Urinary bladder (tissue), 4 donors: ENCODE measurements around the gene SYN1. TPM values are rescaled to one million over a fixed set of nuclear protein-coding genes. Genes with fewer than 3 reads are reported as not detected.

Source experiments
- DNase-seq: peaks from one replicate; pipeline ENCODE4 v3.0.0-alpha.2; 2015; ENCODE audit errors: extremely low spot score
- H3K27ac ChIP-seq: one replicate; pipeline ENCODE4 v1.5.1; 2013; ENCODE audit warnings: low read depth, mild to moderate bottlenecking, moderate library complexity
- H3K36me3 ChIP-seq: one replicate; pipeline ENCODE4 v1.6.1; 2013; ENCODE audit warnings: mild to moderate bottlenecking, moderate library complexity; ENCODE audit not compliant: insufficient read depth
- H3K4me1 ChIP-seq: one replicate; pipeline ENCODE4 v1.6.1; 2013; ENCODE audit warnings: mild to moderate bottlenecking, moderate library complexity; ENCODE audit not compliant: insufficient read depth
- H3K4me3 ChIP-seq: one replicate; pipeline ENCODE4 v1.5.1; 2013; ENCODE audit warnings: low read depth, low read length
- WGBS: extraction: QIAGEN DNeasy Blood & Tissue Kit; methylation state at CpG from one replicate; pipeline ENCODE4 v1.1.7; 2013; 5-methylcytosine and 5-hydroxymethylcytosine counted together
- polyA plus RNA-seq: library from polyadenylated mRNA; stranded (reverse); fragments of 200-250 nt; gene quantifications from one replicate; pipeline ENCODE4 v1.2.3, GENCODE V29; 2013
- total RNA-seq: library from RNA; depleted of rRNA; stranded (reverse); fragments of >200 nt; gene quantifications from one replicate; pipeline ENCODE4 v1.2.3, GENCODE V29; 2014
- donor health status: healthy with polysubstance abuse.
- donor health status: healthy.

Gene SYN1
- total and polyA plus RNA-seq, 2 donors, result 0.63 to 2.0 TPM

DNA sequence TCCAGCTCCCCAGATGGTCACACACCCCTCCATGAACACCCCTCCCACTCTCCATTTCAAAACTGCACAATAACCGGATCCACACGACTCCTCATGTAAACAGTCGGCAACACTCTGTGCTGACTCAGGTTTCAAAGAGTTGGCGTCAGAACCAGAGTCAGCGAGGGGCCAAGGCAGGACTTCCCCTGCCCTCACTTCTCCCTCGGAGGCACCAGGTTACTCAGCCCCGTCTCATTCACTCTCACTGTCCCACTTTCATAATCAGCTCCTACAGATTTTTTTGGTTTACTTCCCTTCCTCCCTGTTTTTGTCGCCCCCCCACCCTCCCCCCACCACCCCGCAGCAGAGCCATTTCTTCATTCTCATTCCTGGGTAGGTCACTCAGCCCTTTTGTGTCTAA is 40.1 kb downstream of the SYN1 start:
- H3K4me3 ChIP-seq, result no peak overlapping the region
- H3K27ac ChIP-seq, result no peak overlapping the region
- no peak for DNase-seq
- no peaks in the 10 kb centered on the region for H3K4me1 ChIP-seq
- WGBS, result 44% methylated on average over 9 of the region's 9 CpGs
- no peaks in the 10 kb centered on the region for H3K36me3 ChIP-seq

DNA sequence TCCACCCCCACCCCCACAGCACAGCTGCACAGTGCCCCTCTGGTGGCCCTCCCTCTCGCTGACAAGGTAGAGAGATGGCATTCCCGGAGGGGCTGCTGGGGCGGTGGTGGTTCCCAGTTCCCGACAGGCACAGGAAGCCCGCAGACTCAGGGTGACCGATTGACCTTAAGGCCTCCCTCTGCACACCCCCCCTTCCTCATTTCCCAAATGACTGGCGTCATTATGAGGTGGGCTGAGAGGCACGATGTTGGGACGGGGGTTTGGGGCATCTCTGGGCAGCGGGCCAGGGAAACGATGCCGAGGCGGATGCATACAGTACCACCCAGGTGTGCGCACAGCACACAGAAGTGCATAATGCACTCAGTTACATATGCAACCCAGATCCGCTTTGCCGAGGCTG is 41.0 kb downstream of the SYN1 start:
- H3K27ac ChIP-seq, result no peak overlapping the region
- H3K4me1 ChIP-seq, result no peaks in the 10 kb centered on the region
- H3K36me3 ChIP-seq, result no peaks in the 10 kb centered on the region
- DNase-seq, result no peak
- 31% methylated on average over 16 of the region's 16 CpGs for WGBS
- no peak overlapping the region for H3K4me3 ChIP-seq

DNA sequence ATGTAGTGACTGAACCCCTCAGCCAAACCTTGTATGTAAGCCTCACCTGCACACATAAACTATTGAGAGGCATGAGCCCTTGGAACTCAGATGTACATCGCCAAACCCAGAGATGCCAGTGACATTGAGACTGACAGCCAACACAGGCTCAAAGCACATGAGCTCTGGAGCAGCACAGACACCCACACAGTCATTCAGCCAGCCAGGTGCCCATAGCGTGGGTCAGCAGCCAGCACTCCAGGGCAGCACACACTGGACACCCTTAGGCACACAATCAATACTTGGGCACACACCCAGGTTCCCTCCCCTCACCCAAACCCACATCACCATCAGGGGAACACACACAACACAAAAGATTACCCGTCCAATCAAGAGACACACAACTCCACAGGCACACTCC is 41.8 kb downstream of the SYN1 start:
- H3K27ac ChIP-seq, result no peak overlapping the region
- no peak overlapping the region for H3K4me3 ChIP-seq
- no peaks in the 10 kb centered on the region for H3K36me3 ChIP-seq
- no peaks in the 10 kb centered on the region for H3K4me1 ChIP-seq
- WGBS, result 67% methylated on average over 3 of the region's 3 CpGs
- no peak for DNase-seq

DNA sequence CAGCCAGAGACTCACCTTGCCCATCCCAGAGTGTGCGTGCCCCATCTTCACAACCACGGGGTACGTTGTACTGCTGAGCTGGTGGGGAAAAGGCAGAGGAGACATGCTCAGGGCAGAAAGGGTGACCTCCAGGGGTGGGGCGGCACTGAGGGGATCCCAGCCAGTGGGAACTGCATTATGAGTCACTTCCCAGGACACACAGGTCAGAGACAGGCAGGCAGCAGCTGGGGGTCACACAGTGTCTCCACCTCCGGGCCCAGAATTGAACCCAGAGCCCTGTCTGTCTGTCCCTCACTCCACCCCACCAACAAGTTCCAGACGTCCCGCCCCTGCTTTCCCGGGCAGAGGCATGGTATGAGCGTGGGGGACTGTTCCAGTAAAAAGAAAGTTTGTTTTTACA is 42.2 kb downstream of the SYN1 start:
- Histone ChIP-seq H3K36me3 (no peaks in the 10 kb centered on the region), H3K4me1 (no peaks in the 10 kb centered on the region), H3K4me3 (no peak overlapping the region), H3K27ac (no peak overlapping the region)
- DNase-seq, result no peak
- WGBS, result 40% methylated on average over 9 of the region's 9 CpGs

DNA sequence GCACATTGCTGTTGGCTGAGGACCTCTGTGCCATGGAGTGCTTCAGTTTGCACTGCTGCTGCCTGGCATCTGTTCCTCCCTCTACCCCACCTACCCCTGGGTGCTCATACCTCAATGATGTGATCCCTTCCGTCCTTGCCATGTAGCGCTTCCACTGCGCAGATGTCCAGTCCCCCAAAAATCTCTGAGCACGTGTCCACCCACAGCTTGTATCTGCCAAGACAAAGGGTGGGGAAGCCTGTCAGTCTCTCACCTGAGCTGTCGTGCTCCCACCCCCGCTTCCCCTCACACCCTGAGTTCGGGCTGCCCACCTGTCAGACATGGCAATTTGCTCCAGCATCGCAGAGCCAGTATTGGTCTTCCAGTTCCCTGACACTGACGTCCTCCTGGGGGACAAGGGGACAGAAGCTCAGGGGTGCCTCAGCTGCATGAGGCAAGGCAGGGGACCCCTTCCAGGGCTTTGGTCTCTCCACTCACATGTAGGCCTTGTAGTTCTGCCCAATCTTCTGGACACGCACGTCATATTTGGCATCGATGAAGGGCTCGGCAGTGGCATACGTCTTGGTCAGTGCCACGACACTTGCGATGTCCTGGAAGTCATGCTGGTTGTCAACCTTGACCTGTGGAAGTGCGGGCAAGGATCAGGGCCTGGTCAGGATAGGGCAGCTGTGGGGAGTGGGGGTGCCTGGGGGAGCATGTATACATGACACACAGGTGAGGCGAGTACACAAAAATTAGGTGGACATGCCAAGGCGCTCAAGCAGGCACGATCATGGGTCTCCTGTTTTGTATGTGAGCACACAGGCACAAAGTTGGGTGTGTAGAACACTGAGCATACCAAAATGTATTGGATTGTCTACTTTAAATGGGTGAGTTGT is 43.4 kb downstream of the SYN1 start:
- Histone ChIP-seq H3K36me3 (no peaks in the 10 kb centered on the region), H3K4me3 (no peak overlapping the region), H3K27ac (no peak overlapping the region), H3K4me1 (no peaks in the 10 kb centered on the region)
- DNase-seq, result no peak
- WGBS, result 93% methylated on average over 20 of the region's 20 CpGs

DNA sequence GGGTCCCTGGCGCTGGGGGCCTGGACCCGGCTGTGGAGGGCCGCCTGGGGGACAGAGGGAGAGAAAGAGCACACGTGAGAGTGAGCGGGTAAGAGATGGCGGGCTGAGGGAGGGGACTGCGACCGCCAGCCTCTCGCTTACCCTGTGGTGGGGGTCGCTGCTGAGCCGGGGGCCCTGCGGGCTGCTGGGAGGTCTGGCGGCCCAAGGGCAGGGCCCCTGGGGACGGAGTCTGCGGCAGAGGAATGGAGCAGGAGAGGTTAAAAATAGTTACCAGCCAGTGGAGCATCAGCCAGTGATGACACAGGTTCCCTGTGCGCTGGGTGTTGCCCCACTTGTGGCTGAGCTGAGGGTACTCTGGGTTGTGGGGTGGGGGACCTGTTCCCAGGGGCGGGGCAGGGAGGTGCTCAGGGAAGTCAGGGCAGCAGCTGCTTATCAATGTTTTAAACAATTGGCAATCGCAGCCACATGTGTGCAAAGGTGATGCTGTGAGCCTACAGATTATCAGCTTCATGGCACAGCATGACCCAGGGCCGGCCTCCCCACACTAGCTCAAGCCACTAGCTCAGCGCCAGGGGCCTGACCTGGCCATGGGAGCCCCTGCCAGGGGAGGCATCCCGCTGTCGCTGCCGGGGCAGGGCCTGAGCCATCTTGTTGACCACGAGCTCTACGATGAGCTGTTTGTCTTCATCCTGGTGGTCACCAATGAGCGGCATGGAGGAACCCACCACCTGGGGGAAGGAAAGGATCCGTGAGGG is 44.9 kb downstream of the SYN1 start:
- Histone ChIP-seq H3K27ac (no peak overlapping the region), H3K4me1 (no peaks in the 10 kb centered on the region), H3K36me3 (no peaks in the 10 kb centered on the region), H3K4me3 (peak overlapping the region; percentile 44)
- WGBS, result 45% methylated on average over 27 of the region's 27 CpGs
- DNase-seq, result no peak

DNA sequence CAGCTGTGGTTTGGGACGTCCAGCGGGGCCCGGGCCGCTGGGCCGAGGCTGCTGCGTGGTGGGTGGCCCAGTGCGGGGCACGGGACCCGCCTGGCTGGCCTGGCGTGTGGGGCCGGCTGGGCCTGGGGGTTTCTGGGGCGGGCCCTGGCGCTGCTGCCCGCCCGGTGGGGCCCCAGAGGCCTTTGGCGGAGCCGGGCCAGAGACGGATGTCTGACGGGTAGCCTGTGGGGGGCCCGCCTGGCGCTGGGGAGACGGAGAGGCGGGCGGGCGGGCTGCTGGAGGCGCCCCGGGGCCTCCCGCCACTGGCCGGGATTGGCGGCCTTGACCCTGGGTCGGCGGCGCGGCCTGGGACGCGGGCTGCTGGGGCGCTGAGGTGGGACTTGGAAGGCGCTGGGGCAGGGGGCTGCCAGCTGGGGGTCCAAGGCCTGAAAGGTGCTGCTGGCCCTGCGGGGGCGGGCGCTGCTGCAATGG is 45.5 kb downstream of the SYN1 start:
- no peak for DNase-seq
- 5% methylated on average over 36 of the region's 41 CpGs for WGBS
- peak overlapping the region; percentile 58 for H3K27ac ChIP-seq
- H3K36me3 ChIP-seq, result no peaks in the 10 kb centered on the region
- H3K4me3 ChIP-seq, result peak overlapping the region; percentile 44
- no peaks in the 10 kb centered on the region for H3K4me1 ChIP-seq

DNA sequence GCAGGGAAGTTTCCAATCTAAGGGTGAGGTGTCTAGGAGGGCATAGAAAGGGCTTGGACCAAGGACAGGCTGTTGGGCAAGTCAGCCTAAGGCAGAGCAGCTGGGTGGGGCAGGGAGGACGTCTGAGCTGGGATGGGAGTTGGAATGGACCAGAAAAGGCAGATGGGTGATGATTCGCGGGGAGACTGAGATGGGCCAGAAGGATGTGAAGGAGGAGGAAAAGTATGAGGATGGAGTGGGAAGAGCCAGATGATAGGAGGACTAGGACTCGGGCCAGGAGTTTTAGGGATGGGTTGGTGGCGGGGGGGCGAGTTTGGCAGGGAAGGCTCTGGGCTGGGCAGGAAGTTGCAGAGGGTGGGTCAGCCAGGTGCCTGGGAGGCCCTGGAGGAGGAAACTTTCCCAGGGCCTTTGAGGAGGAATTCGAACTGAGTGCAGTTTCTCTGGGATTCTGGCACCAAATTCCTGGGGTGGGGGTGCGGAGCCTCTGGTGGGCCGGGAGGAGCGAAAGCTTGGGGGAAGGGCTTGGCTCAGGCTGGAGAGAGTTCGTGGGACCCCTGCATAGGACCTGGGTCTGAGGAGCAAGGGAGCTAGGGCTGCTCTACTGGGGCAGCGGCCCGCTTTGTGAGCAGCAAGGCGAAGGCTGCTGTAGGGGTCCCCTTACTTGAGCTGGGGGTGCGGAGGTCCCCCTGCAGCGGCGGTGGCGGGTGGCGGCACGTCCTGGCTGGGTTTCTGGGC is 46.1 kb downstream of the SYN1 start:
- Histone ChIP-seq H3K27ac (peak overlapping the region; percentile 58), H3K36me3 (no peaks in the 10 kb centered on the region), H3K4me3 (peak overlapping the region; percentile 44), H3K4me1 (no peaks in the 10 kb centered on the region)
- whole genome bisulfite sequencing, result 9% methylated on average over 20 of the region's 20 CpGs
- no peak for DNase-seq

DNA sequence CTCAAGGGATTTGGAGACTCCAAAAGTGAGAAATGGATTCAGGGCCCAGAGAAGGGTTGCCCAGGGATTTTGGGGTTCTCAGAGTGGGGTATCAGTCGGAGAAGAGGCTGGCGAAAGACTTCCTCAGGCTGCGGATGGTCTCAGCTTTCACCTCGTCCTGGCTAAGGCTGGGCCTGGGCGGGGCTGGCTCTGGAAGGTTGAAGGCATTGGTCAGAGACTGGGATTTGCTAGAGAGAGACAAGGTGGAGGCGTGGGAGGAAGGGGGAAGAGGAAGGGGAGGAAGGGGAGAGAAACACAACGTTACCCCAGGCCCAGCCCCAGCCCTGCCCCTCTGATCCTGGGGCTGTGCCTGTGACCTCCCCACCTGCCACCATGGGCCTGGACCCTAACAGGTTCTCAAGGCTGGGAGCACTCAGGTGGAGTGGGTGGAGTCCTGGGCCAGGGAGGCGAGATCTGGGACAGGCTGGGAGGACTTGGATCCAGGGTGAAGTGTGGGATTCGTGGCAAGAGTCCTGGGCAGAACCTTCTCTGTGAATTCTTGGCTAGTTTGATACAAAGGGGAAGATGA is 46.8 kb downstream of the SYN1 start:
- no peaks in the 10 kb centered on the region for H3K4me1 ChIP-seq
- no peak overlapping the region for H3K4me3 ChIP-seq
- 67% methylated on average over 9 of the region's 9 CpGs for WGBS
- DNase-seq, result no peak
- peak overlapping the region; percentile 29 for H3K27ac ChIP-seq
- no peaks in the 10 kb centered on the region for H3K36me3 ChIP-seq

DNA sequence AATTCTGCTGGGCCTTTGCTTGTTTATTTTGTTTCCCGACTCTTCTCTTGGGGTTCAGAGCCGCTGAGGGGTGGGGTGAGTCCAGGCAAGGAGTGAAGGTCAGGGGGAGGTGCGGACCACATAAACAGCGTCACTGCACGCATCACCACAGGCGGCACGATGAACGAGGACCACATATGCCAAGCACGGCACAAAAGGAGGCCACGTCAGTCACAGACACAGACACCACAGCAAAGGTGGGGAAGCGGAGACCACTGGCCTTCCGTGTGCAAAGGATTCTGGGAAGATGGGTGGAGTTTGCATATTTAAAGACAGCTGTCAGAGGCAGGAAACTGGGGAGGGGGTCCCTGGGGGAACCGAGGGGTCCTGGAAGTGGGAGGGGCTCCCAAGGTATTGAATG is 47.8 kb downstream of the SYN1 start:
- Histone ChIP-seq H3K27ac (no peak overlapping the region), H3K4me3 (no peak overlapping the region), H3K36me3 (no peaks in the 10 kb centered on the region), H3K4me1 (no peaks in the 10 kb centered on the region)
- DNase-seq, result no peak
- 94% methylated on average over 13 of the region's 13 CpGs for WGBS

DNA sequence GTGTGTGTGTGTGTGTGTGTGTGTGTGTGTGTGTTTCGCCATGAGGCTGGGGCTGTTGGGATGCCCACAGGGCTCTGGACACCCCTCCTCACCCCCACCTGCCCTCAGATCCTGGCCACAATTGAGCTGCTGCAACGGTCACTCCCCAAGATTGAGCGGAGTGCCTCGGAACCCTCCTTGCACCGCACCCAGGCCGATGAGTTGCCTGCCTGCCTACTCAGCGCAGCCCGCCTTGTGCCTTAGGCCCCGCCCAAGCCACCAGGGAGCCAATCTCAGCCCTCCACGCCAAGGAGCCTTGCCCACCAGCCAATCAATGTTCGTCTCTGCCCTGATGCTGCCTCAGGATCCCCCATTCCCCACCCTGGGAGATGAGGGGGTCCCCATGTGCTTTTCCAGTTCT is 48.4 kb downstream of the SYN1 start:
- no peaks in the 10 kb centered on the region for H3K36me3 ChIP-seq
- no peak overlapping the region for H3K4me3 ChIP-seq
- 95% methylated on average over 11 of the region's 11 CpGs for WGBS
- H3K27ac ChIP-seq, result no peak overlapping the region
- no peaks in the 10 kb centered on the region for H3K4me1 ChIP-seq
- DNase-seq, result no peak

DNA sequence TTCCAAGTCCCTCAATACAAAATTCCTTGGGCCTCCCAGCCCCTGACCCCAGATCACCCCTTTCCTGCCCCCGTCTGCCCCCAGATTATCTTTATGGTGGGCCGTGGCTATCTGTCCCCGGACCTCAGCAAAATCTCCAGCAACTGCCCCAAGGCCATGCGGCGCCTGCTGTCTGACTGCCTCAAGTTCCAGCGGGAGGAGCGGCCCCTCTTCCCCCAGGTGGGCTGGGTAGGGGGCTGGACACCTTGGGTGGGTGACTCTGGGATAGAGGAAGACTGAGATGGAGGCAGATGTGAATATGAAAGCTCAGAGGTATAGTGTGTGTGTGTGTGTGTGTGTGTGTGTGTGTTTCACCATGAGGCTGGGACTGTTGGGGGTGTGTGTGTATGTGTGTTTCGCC is 48.9 kb downstream of the SYN1 start:
- 93% methylated on average over 8 of the region's 8 CpGs for WGBS
- no peak for DNase-seq
- H3K4me3 ChIP-seq, result no peak overlapping the region
- H3K27ac ChIP-seq, result no peak overlapping the region
- no peaks in the 10 kb centered on the region for H3K4me1 ChIP-seq
- H3K36me3 ChIP-seq, result no peaks in the 10 kb centered on the region

DNA sequence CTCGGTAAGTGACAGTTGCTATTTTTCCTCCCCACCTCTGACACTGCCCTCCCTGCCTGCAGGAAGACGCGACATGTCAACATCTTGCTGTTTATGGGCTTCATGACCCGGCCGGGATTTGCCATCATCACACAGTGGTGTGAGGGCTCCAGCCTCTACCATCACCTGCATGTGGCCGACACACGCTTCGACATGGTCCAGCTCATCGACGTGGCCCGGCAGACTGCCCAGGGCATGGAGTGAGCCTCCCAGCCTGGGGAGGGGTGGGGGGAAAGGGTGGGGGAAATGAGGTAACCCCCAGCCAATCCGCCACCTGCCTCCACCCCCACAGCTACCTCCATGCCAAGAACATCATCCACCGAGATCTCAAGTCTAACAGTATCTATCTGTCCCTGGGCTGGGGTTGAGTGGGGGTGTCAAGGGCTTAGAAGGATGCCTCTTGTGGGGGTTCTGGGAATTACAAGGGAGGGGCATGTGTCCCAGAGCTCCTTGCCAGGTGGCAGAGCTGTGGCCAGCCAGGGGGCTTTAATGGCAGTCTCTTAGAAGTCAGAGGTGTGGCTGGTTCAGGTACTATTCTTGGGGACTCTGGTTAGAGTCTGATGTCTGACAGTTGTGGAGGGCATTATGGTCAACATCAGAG is 50.9 kb downstream of the SYN1 start:
- H3K4me3 ChIP-seq, result no peak overlapping the region
- H3K27ac ChIP-seq, result no peak overlapping the region
- WGBS, result 92% methylated on average over 13 of the region's 13 CpGs
- no peak for DNase-seq
- no peaks in the 10 kb centered on the region for H3K36me3 ChIP-seq
- no peaks in the 10 kb centered on the region for H3K4me1 ChIP-seq
